GM12878 (cell line): ENCODE measurements around the gene PPOX. TPM values are rescaled to one million over a fixed set of nuclear protein-coding genes. Genes with fewer than 3 reads are reported as not detected.
A peak's percentile ranks its signal among the peaks of the same experiment; 100 is the strongest.

Experiments used
- ATF7 ChIP-seq: fragments of 450-650 bp; IDR thresholded peaks from 2 replicates; pipeline ENCODE4 v1.6.1; 2016; ENCODE audit warnings: low read depth, mild to moderate bottlenecking
- BACH1 ChIP-seq: fragments of 450-650 bp; IDR thresholded peaks from 2 replicates; pipeline ENCODE4 v1.6.1; 2017; ENCODE audit warnings: mild to moderate bottlenecking, borderline replicate concordance
- BCL11A ChIP-seq: IDR thresholded peaks from 2 replicates; pipeline ENCODE4 v1.6.1; 2011; ENCODE audit warnings: low read depth, low read length
- DPF2 ChIP-seq: fragments of 450-650 bp; IDR thresholded peaks from 2 replicates; pipeline ENCODE4 v1.6.1; 2017; ENCODE audit warnings: mild to moderate bottlenecking
- ETV6 ChIP-seq, 2 experiments: fragments of 450-650 bp in 1 of 2; IDR thresholded peaks in 1 of 2; conservative IDR thresholded peaks in 1 of 2; 2 replicates each; pipeline ENCODE4 v1.6.1; 2014; ENCODE audit warnings: antibody characterized with exemption in 1 of 2, borderline replicate concordance in 1 of 2, low read depth in 1 of 2, mild to moderate bottlenecking in 1 of 2, moderate library complexity in 1 of 2
- FOS ChIP-seq: IDR thresholded peaks from 3 replicates; pipeline ENCODE4 v1.6.1; 2011; ENCODE audit warnings: borderline replicate concordance; ENCODE audit not compliant: insufficient read length; ENCODE audit errors: extremely low read depth
- FOXK2 ChIP-seq: fragments of 450-650 bp; IDR thresholded peaks from 2 replicates; pipeline ENCODE4 v1.6.1; 2017; ENCODE audit warnings: mild to moderate bottlenecking, moderate library complexity
- GATAD2B ChIP-seq: fragments of 450-650 bp; conservative IDR thresholded peaks from 2 replicates; pipeline ENCODE4 v1.6.1; 2017; ENCODE audit warnings: low read depth, mild to moderate bottlenecking, moderate library complexity
- HDAC2 ChIP-seq: fragments of 200-600 bp; sonication (generic); IDR thresholded peaks from 2 replicates; pipeline ENCODE4 v1.6.1; 2017
- IKZF1 ChIP-seq: fragments of 450-650 bp; conservative IDR thresholded peaks from 2 replicates; pipeline ENCODE4 v1.6.1; 2017; ENCODE audit warnings: antibody characterized with exemption, mild to moderate bottlenecking
- JUND ChIP-seq: IDR thresholded peaks from 2 replicates; pipeline ENCODE4 v1.6.1; 2012; ENCODE audit warnings: low read depth, mild to moderate bottlenecking, low read length, improper control_type of control experiment, moderate library complexity
- MEF2A ChIP-seq: IDR thresholded peaks from 2 replicates; pipeline ENCODE4 v1.6.1; 2011; ENCODE audit warnings: low read depth, mild to moderate bottlenecking, low read length, moderate library complexity; ENCODE audit not compliant: insufficient read depth
- MTA3 ChIP-seq: IDR thresholded peaks from 2 replicates; pipeline ENCODE4 v1.6.1; 2012; ENCODE audit warnings: low read length, inconsistent platforms, borderline replicate concordance
- NFYB ChIP-seq: IDR thresholded peaks from 2 replicates; pipeline ENCODE4 v1.6.1; 2011; ENCODE audit warnings: low read depth, mild to moderate bottlenecking, low read length, improper control_type of control experiment, moderate library complexity; ENCODE audit not compliant: insufficient read depth
- RAD21 ChIP-seq: IDR thresholded peaks from 2 replicates; pipeline ENCODE4 v1.6.1; 2011; ENCODE audit warnings: mild to moderate bottlenecking, low read depth, low read length, moderate library complexity; ENCODE audit not compliant: insufficient read depth
- RBBP5 ChIP-seq: fragments of 200-600 bp; sonication (generic); conservative IDR thresholded peaks from 2 replicates; pipeline ENCODE4 v1.6.1; 2016
- RELA ChIP-seq: fragments of 450-650 bp; IDR thresholded peaks from 2 replicates; pipeline ENCODE4 v1.8.0; 2014; ENCODE audit warnings: borderline replicate concordance; ENCODE audit not compliant: partially characterized antibody
- SMAD1 ChIP-seq: fragments of 450-650 bp; IDR thresholded peaks from 2 replicates; pipeline ENCODE4 v1.6.1; 2018; ENCODE audit warnings: mild to moderate bottlenecking, low read depth; ENCODE audit not compliant: partially characterized antibody
- WRNIP1 ChIP-seq: IDR thresholded peaks from 2 replicates; pipeline ENCODE4 v1.6.1; 2011; ENCODE audit warnings: low read depth, low read length, improper control_type of control experiment, borderline replicate concordance
- YY1 ChIP-seq: IDR thresholded peaks from 2 replicates; pipeline ENCODE4 v1.6.1; 2011; ENCODE audit warnings: low read depth, mild to moderate bottlenecking, low read length
- polyA plus RNA-seq, 11 experiments: library from polyadenylated mRNA; depleted of rRNA in 4 of 11; unstranded in 6 of 11; stranded (reverse) in 5 of 11; fragments of >200 nt; fragmentation: Nextera tagmentation in 4 of 11; fragmentation: Illumina TruSeq in 1 of 11; extraction: Ambion mirVana in 4 of 11; extraction: Trizol in 1 of 11; gene quantifications; 1 replicate in 1 of 11; 2 replicates in 10 of 11; pipeline versions ENCODE4 v1.2.1 to v1.2.3, GENCODE V29; 2011 to 2016; ENCODE audit warnings: inconsistent platforms in 2 of 11, missing spikeins in 2 of 11, low read depth in 1 of 11
- total RNA-seq, 4 experiments: library from RNA; depleted of rRNA in 3 of 4; stranded (reverse); fragments of >200 nt in 3 of 4; fragmentation: Illumina TruSeq in 1 of 4; extraction: Trizol in 1 of 4; gene quantifications; 2 replicates each; pipeline versions ENCODE4 v1.2.1 to v1.2.3, GENCODE V29; 2013 to 2021
- TF ChIP-seq, protein P1 (sequence below): fragments of 450-650 bp; IDR thresholded peaks from 2 replicates; pipeline ENCODE4 v1.6.1; 2017; ENCODE audit warnings: low read depth, mild to moderate bottlenecking, moderate library complexity
- TF ChIP-seq, protein P2 (sequence below): fragments of 450-650 bp; conservative IDR thresholded peaks from 2 replicates; pipeline ENCODE4 v1.6.1; 2017; ENCODE audit warnings: mild to moderate bottlenecking, moderate library complexity
- TF ChIP-seq, protein P3 (sequence below): fragments of 450-650 bp; IDR thresholded peaks from 2 replicates; pipeline ENCODE4 v1.6.1; 2016; ENCODE audit warnings: mild to moderate bottlenecking
- TF ChIP-seq, protein P4 (sequence below): IDR thresholded peaks from 2 replicates; pipeline ENCODE4 v1.6.1; 2011; ENCODE audit warnings: borderline replicate concordance, low read depth, mild to moderate bottlenecking, moderate library complexity, low read length; ENCODE audit not compliant: insufficient read depth, poor library complexity, severe bottlenecking

The PPOX gene
- total and polyA plus RNA-seq, 10 of the 15 experiments (the other 5 are each of a cell fraction or from before 2014, with no cell fraction given): 8.9 to 31.5 (median 20.3) TPM

DNA sequence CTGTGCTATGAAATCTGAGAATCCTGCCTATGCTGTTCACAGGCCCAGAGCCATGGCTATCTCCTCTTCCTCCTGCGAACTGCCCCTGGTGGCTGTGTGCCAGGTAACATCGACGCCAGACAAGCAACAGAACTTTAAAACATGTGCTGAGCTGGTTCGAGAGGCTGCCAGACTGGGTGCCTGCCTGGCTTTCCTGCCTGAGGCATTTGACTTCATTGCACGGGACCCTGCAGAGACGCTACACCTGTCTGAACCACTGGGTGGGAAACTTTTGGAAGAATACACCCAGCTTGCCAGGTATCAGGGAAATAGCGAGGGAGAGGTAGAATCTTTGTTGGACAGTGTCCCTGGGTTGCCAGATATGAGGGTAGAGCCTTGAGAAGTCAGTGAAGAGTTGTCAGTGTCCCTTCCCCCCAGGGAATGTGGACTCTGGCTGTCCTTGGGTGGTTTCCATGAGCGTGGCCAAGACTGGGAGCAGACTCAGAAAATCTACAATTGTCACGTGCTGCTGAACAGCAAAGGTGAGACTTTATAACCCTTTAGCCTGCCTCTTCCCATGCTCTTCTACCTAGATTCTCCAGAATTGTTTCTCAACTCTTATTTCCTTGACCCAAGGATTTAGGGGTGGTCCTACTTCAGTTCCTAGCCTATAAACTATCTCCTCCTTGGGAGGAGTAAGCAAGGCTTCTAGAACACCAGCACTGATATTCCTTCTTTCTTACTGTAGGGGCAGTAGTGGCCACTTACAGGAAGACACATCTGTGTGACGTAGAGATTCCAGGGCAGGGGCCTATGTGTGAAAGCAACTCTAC, 46.9 kb upstream of the PPOX start (continued):
- TF ChIP-seq ETV6 (conservative IDR thresholded peaks at IDR 0.05 in 1 of 2, IDR thresholded peaks at IDR 0.05 in 1 of 2; ENCODE audit: borderline replicate concordance in 1 of 2, low read depth in 1 of 2) (no peak), MEF2A (no peak), RBBP5 (no peak), BCL11A (no peak), NFYB (no peak), DPF2 (no peak), MTA3 (no peak), ATF7 (peak; percentile 57), SMAD1 (no peak), BACH1 (no peak), YY1 (0 out of 2 replicates have a peak, but pooled peaks have one; percentile 25), WRNIP1 (no peak), RAD21 (peak; percentile 41; the same call in 1 of the 2 replicates), FOXK2 (no peak), HDAC2 (no peak), RELA (no peak), JUND (no peak), GATAD2B (no peak), IKZF1 (0 out of 2 replicates have a peak, but pooled peaks have one; percentile 21), FOS (no peak)
- TF ChIP-seq, protein P1, sequence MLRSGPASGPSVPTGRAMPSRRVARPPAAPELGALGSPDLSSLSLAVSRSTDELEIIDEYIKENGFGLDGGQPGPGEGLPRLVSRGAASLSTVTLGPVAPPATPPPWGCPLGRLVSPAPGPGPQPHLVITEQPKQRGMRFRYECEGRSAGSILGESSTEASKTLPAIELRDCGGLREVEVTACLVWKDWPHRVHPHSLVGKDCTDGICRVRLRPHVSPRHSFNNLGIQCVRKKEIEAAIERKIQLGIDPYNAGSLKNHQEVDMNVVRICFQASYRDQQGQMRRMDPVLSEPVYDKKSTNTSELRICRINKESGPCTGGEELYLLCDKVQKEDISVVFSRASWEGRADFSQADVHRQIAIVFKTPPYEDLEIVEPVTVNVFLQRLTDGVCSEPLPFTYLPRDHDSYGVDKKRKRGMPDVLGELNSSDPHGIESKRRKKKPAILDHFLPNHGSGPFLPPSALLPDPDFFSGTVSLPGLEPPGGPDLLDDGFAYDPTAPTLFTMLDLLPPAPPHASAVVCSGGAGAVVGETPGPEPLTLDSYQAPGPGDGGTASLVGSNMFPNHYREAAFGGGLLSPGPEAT: no peak
- TF ChIP-seq, protein P2, sequence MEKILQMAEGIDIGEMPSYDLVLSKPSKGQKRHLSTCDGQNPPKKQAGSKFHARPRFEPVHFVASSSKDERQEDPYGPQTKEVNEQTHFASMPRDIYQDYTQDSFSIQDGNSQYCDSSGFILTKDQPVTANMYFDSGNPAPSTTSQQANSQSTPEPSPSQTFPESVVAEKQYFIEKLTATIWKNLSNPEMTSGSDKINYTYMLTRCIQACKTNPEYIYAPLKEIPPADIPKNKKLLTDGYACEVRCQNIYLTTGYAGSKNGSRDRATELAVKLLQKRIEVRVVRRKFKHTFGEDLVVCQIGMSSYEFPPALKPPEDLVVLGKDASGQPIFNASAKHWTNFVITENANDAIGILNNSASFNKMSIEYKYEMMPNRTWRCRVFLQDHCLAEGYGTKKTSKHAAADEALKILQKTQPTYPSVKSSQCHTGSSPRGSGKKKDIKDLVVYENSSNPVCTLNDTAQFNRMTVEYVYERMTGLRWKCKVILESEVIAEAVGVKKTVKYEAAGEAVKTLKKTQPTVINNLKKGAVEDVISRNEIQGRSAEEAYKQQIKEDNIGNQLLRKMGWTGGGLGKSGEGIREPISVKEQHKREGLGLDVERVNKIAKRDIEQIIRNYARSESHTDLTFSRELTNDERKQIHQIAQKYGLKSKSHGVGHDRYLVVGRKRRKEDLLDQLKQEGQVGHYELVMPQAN: no peak
- TF ChIP-seq, protein P3, sequence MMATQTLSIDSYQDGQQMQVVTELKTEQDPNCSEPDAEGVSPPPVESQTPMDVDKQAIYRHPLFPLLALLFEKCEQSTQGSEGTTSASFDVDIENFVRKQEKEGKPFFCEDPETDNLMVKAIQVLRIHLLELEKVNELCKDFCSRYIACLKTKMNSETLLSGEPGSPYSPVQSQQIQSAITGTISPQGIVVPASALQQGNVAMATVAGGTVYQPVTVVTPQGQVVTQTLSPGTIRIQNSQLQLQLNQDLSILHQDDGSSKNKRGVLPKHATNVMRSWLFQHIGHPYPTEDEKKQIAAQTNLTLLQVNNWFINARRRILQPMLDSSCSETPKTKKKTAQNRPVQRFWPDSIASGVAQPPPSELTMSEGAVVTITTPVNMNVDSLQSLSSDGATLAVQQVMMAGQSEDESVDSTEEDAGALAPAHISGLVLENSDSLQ: 0 out of 2 replicates have a peak, but pooled peaks have one; percentile 16
- TF ChIP-seq, protein P4, sequence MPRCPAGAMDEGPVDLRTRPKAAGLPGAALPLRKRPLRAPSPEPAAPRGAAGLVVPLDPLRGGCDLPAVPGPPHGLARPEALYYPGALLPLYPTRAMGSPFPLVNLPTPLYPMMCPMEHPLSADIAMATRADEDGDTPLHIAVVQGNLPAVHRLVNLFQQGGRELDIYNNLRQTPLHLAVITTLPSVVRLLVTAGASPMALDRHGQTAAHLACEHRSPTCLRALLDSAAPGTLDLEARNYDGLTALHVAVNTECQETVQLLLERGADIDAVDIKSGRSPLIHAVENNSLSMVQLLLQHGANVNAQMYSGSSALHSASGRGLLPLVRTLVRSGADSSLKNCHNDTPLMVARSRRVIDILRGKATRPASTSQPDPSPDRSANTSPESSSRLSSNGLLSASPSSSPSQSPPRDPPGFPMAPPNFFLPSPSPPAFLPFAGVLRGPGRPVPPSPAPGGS: no peak
